ENCODE results near the gene PHF1.
"Not testable (repeated sequence)": the region's sequence is repeated elsewhere in the genome, so short reads cannot be mapped to it uniquely, and the experiment has no call there.

DNA sequence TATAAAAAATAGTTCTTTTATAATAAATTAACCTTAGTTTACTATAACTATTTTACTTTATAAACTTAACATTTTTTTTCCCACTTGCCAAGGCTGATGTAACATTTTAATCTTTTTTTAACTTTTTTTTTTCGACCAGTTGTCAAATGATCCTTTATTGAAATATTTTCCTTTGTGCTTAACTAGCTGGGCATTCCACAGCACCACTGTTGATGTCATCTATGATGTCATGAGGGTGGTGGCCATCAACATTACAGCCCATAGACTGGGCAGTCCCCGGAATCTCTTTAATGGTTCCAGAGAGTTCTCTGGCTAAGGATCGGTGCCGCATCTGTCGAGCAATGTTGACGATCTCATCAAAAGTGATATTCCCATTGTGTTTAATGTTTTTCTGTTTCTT is 10.9 kb upstream of the PHF1 start:
- TF ChIP-seq PATZ1 (tag by site-specific recombination; IDR thresholded peaks at IDR 0.05); ZNF645 (tag by site-specific recombination; IDR thresholded peaks at IDR 0.05); ZNF777 (tag by site-specific recombination; IDR thresholded peaks at IDR 0.05; ENCODE audit: borderline replicate concordance); PBX3 (CRISPR knock-in tag; IDR thresholded peaks at IDR 0.05); CTCF (tag by site-specific recombination; IDR thresholded peaks at IDR 0.05); MEIS1 (CRISPR knock-in tag; IDR thresholded peaks at IDR 0.05; ENCODE audit: borderline replicate concordance); REST (tag by site-specific recombination; IDR thresholded peaks at IDR 0.05); ZNF121 (tag by site-specific recombination; IDR thresholded peaks at IDR 0.05); RBAK (tag by site-specific recombination; IDR thresholded peaks at IDR 0.05); ZNF654 (tag by site-specific recombination; IDR thresholded peaks at IDR 0.05; ENCODE audit: low read depth); AEBP2 (tag by site-specific recombination; IDR thresholded peaks at IDR 0.05; ENCODE audit: borderline replicate concordance): not testable (repeated sequence)
